HEK293T (cell line): ENCODE measurements around the gene CAMK2B.

ENCODE experiments used
- ARNT ChIP-seq: fragments of 450-650 bp; IDR thresholded peaks from 2 replicates; pipeline ENCODE4 v1.6.1; 2017; ENCODE audit warnings: mild to moderate bottlenecking
- BHLHE40 ChIP-seq: fragments of 450-650 bp; IDR thresholded peaks from 2 replicates; pipeline ENCODE4 v1.6.1; 2016; ENCODE audit warnings: mild to moderate bottlenecking, moderate library complexity, borderline replicate concordance
- ELF4 ChIP-seq: fragments of 450-650 bp; IDR thresholded peaks from 2 replicates; pipeline ENCODE4 v1.6.1; 2017; ENCODE audit warnings: antibody characterized with exemption
- FOXA1 ChIP-seq: fragments of 450-650 bp; IDR thresholded peaks from 2 replicates; pipeline ENCODE4 v1.6.1; 2016; ENCODE audit warnings: mild to moderate bottlenecking
- FOXK2 ChIP-seq: fragments of 450-650 bp; IDR thresholded peaks from 2 replicates; pipeline ENCODE4 v1.6.1; 2016; ENCODE audit warnings: mild to moderate bottlenecking
- FOXM1 ChIP-seq: fragments of 450-650 bp; IDR thresholded peaks from 2 replicates; pipeline ENCODE4 v1.6.1; 2017; ENCODE audit warnings: mild to moderate bottlenecking, borderline replicate concordance
- HDGF ChIP-seq: fragments of 450-650 bp; IDR thresholded peaks from 2 replicates; pipeline ENCODE4 v1.6.1; 2017; ENCODE audit warnings: antibody characterized with exemption, borderline replicate concordance
- L3MBTL2 ChIP-seq: fragments of 450-650 bp; conservative IDR thresholded peaks from 2 replicates; pipeline ENCODE4 v1.6.1; 2016; ENCODE audit warnings: mild to moderate bottlenecking
- LEF1 ChIP-seq: fragments of 450-650 bp; IDR thresholded peaks from 2 replicates; pipeline ENCODE4 v1.6.1; 2017; ENCODE audit warnings: mild to moderate bottlenecking, borderline replicate concordance
- SP1 ChIP-seq: fragments of 450-650 bp; IDR thresholded peaks from 2 replicates; pipeline ENCODE4 v1.6.1; 2017
- SUZ12 ChIP-seq: fragments of 450-650 bp; IDR thresholded peaks from 2 replicates; pipeline ENCODE4 v1.6.1; 2016; ENCODE audit warnings: mild to moderate bottlenecking
- TARDBP ChIP-seq: fragments of 450-650 bp; IDR thresholded peaks from 2 replicates; pipeline ENCODE4 v1.6.1; 2016
- ZNF384 ChIP-seq: fragments of 450-650 bp; IDR thresholded peaks from 2 replicates; pipeline ENCODE4 v1.6.1; 2016
- TF ChIP-seq, protein P1 (sequence below): fragments of 450-650 bp; IDR thresholded peaks from 2 replicates; pipeline ENCODE4 v1.6.1; 2016

DNA sequence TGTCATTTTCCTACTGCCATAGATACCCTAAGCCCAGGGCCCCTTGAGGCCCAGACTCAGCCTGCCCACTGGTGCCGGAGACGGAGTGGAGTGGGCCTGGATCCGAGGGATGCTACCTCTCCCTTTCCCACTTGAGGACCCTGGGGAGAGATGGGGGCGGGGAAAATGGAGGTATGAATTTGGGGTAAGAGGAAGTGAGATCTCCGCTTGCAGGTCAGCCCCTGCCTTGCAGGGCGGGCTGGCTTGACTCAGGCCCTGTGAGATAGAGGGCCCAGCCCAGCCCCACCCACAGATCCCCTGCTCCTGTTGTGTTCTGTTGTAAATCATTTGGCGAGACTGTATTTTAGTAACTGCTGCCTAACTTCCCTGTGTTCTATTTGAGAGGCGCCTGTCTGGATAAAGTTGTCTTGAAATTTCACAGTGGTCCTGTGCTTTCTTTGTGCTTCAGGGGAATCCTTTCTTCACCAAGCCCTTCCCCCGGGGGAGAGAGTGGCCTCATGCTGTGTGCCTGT, 111.5 kb downstream of the CAMK2B start:
- no peak for TF ChIP-seq LEF1
- TF ChIP-seq ZNF384: no peak
- no peak for TF ChIP-seq FOXA1
- no peak for TF ChIP-seq SP1
- TF ChIP-seq ARNT: no peak
- TF ChIP-seq BHLHE40: no peak
- TF ChIP-seq SUZ12: no peak
- no peak for TF ChIP-seq TARDBP
- TF ChIP-seq, protein P1, sequence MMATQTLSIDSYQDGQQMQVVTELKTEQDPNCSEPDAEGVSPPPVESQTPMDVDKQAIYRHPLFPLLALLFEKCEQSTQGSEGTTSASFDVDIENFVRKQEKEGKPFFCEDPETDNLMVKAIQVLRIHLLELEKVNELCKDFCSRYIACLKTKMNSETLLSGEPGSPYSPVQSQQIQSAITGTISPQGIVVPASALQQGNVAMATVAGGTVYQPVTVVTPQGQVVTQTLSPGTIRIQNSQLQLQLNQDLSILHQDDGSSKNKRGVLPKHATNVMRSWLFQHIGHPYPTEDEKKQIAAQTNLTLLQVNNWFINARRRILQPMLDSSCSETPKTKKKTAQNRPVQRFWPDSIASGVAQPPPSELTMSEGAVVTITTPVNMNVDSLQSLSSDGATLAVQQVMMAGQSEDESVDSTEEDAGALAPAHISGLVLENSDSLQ: no peak
- no peak for TF ChIP-seq HDGF
- TF ChIP-seq FOXM1: no peak
- TF ChIP-seq FOXK2: no peak
- no peak for TF ChIP-seq L3MBTL2
- TF ChIP-seq ELF4: no peak
